Spleen (tissue), 11 donors: ENCODE measurements around the gene BACE2. TPM values are rescaled to one million over a fixed set of nuclear protein-coding genes. Genes with fewer than 3 reads are reported as not detected.
A peak's percentile ranks its signal among the peaks of the same experiment; 100 is the strongest.
"Not testable (repeated sequence)": the region's sequence is repeated elsewhere in the genome, so short reads cannot be mapped to it uniquely, and the experiment has no call there.

ENCODE experiments used
- DNase-seq: peaks from one replicate; pipeline ENCODE4 v3.0.0-alpha.2; 2020
- H3K27ac ChIP-seq, 8 donors: fragments of 200-600 bp; sonication (generic) in 7 of 8; 1 replicate in 4 of 8; 2 replicates in 4 of 8; pipeline versions ENCODE4 v1.5.0 to v1.8.0; 2016 to 2021; ENCODE audit warnings: inconsistent platforms in 4 of 8, mild to moderate bottlenecking in 4 of 8, moderate library complexity in 1 of 8
- H3K27me3 ChIP-seq, 7 donors: fragments of 200-600 bp; sonication (generic) in 6 of 7; replicated peaks in 1 of 7; 1 replicate in 4 of 7; 2 replicates in 3 of 7; pipeline versions ENCODE4 v1.5.0 to v1.8.0; 2016 to 2021; ENCODE audit warnings: inconsistent platforms in 3 of 7, mild to moderate bottlenecking in 1 of 7
- H3K36me3 ChIP-seq, 6 donors: fragments of 200-600 bp; sonication (generic) in 5 of 6; 1 replicate in 4 of 6; 2 replicates in 2 of 6; pipeline versions ENCODE4 v1.5.0 to v1.8.0; 2016 to 2021; ENCODE audit warnings: inconsistent platforms in 2 of 6
- H3K4me1 ChIP-seq, 6 donors: fragments of 200-600 bp; sonication (generic) in 5 of 6; 1 replicate in 3 of 6; 2 replicates in 3 of 6; pipeline versions ENCODE4 v1.5.0 to v1.8.0; 2016 to 2021; ENCODE audit warnings: inconsistent platforms in 3 of 6
- H3K4me3 ChIP-seq, 8 donors: fragments of 200-600 bp; sonication (generic) in 7 of 8; 1 replicate in 4 of 8; 2 replicates in 4 of 8; pipeline versions ENCODE4 v1.5.0 to v1.8.0; 2016 to 2021; ENCODE audit warnings: inconsistent platforms in 4 of 8, mild to moderate bottlenecking in 4 of 8, moderate library complexity in 2 of 8
- H3K9me3 ChIP-seq, 8 donors: fragments of 200-600 bp; sonication (generic) in 7 of 8; 1 replicate in 4 of 8; 2 replicates in 4 of 8; pipeline versions ENCODE4 v1.5.0 to v1.8.0; 2016 to 2021; ENCODE audit warnings: inconsistent platforms in 4 of 8
- POLR2A ChIP-seq, 3 donors: fragments of 450-650 bp; IDR thresholded peaks; one replicate each; pipeline ENCODE4 v1.5.1; 2017; ENCODE audit warnings: antibody characterized with exemption in 3 of 3, mild to moderate bottlenecking in 1 of 3
- POLR2AphosphoS5 ChIP-seq, 3 donors: sonication (generic); formaldehyde crosslinking; IDR thresholded peaks; one replicate each; pipeline ENCODE4 v1.5.1; 2017; ENCODE audit warnings: antibody characterized with exemption in 3 of 3
- WGBS, 5 donors: extraction: QIAGEN DNeasy Blood & Tissue Kit in 3 of 5; methylation state at CpG; one replicate each; pipeline versions ENCODE4 v1.1.5 to v1.1.7; 2013 to 2018; 5-methylcytosine and 5-hydroxymethylcytosine counted together
- intact Hi-C: fragments of 100-400 bp; cut with DNase I; formaldehyde crosslinking; loops from one replicate; pipeline ENCODE4 v1.15.0; 2023; ENCODE audit warnings: low total_unique reads
- polyA plus RNA-seq, 3 donors: library from polyadenylated mRNA; stranded (reverse); fragments of 200-250 nt; gene quantifications; one replicate each; pipeline ENCODE4 v1.2.1, GENCODE V29; 2013
- total RNA-seq, 7 donors: library from RNA; depleted of rRNA in 3 of 7; stranded (reverse); fragments of >200 nt in 3 of 7; fragmentation: NEBNext Ultra II Directional in 4 of 7; extraction: Animal tissue kit (Norgen Biotek cat#: 25700) in 4 of 7; gene quantifications; one replicate each; pipeline versions ENCODE4 v1.1.0 to v1.2.1, GENCODE V29; 2016 to 2021
- TF ChIP-seq, protein P1 (sequence below), 11 experiments: fragments of 200-600 bp in 7 of 11; fragments of 450-650 bp in 4 of 11; sonication (generic) in 4 of 11; IDR thresholded peaks in 8 of 11; conservative IDR thresholded peaks in 3 of 11; 1 replicate in 7 of 11; 2 replicates in 4 of 11; pipeline versions ENCODE4 v1.4.0 to v1.8.0; 2016 to 2021; ENCODE audit warnings: antibody characterized with exemption in 11 of 11, inconsistent platforms in 4 of 11, mild to moderate bottlenecking in 1 of 11
- donor health status: healthy with polysubstance abuse.
- donor health status: DM: no; HTN: no; CAD: no; lungs with moderate emphysema.
- donor health status: DM: no; HTN: no; CAD: no.
- donor health status: Bipolar disorder and iron deficiency.
- donor health status: healthy.
- donor health status: DM: no; HTN: no; CAD: no.
- donor health status: DM: yes; HTN: yes; CAD: no.

The BACE2 gene
- total and polyA plus RNA-seq, 10 donors: 19.4 to 54.7 (median 47.1) TPM

DNA sequence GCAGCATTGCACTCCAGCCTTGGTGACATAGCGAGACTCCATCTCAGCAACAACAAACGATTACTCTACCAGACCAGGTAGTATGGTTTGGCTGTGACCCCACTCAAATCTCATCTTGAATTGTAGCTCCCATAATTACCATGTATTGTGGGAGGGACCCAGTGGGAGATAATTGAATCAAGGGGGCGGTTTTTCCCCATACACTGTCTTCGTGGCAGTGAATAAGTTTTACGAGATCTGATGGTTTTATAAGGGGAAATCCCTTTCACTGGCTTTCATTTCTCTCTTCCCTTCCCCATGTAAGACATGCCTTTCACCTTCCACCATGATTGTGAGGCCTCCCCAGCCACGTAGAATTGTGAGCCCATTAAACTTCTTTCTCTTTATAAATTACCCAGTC, 66.0 kb downstream of the BACE2 start:
- WGBS, 5 donors: 63 to 79% (median 77%) methylated on average over 4 to 6 of the region's 6 CpGs
- H3K4me1 ChIP-seq: peaks cover 0 to 34% (median 8%) of the 10 kb centered on the region in 6 donors
- H3K27me3 ChIP-seq: no peaks in the 10 kb centered on the region
- peak overlapping the region in 1 of 8 donors; percentile 22 for H3K4me3 ChIP-seq
- TF ChIP-seq POLR2A (IDR thresholded peaks at IDR 0.05): no peak
- TF ChIP-seq POLR2AphosphoS5 (IDR thresholded peaks at IDR 0.05): no peak
- TF ChIP-seq, protein P1, sequence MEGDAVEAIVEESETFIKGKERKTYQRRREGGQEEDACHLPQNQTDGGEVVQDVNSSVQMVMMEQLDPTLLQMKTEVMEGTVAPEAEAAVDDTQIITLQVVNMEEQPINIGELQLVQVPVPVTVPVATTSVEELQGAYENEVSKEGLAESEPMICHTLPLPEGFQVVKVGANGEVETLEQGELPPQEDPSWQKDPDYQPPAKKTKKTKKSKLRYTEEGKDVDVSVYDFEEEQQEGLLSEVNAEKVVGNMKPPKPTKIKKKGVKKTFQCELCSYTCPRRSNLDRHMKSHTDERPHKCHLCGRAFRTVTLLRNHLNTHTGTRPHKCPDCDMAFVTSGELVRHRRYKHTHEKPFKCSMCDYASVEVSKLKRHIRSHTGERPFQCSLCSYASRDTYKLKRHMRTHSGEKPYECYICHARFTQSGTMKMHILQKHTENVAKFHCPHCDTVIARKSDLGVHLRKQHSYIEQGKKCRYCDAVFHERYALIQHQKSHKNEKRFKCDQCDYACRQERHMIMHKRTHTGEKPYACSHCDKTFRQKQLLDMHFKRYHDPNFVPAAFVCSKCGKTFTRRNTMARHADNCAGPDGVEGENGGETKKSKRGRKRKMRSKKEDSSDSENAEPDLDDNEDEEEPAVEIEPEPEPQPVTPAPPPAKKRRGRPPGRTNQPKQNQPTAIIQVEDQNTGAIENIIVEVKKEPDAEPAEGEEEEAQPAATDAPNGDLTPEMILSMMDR (IDR thresholded peaks at IDR 0.05 in 8 of 11, conservative IDR thresholded peaks at IDR 0.05 in 3 of 11): no peak
- intact Hi-C loops: no loop called here
- DNase-seq: no peak
- H3K9me3 ChIP-seq: no peaks in the 10 kb centered on the region
- H3K36me3 ChIP-seq: peaks cover 0 to 34% (median 15%) of the 10 kb centered on the region in 6 donors
- peak overlapping the region in 4 of 8 donors; percentile 6 to 53 (median 28) for H3K27ac ChIP-seq

DNA sequence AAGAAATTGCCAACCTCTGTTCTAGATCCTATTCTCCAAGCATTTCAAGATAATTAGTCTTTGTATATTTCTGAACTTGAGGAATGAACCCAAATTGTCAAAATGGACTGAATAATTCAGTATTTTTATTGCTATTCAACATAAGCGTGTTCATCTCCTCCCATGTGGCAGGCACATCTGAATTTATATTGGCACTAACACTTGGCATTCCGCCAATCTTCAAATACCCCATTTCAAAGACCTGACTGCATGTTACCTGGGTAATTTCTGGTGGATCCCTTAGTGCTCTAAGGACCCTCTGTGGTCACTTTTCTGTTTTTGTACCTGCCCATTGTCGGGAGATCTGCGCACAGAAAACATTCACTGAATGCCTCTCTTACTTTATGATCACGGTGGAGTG, 66.6 kb downstream of the BACE2 start:
- no peak for DNase-seq
- Histone ChIP-seq H3K4me1 (peaks cover 0 to 28% (median 6%) of the 10 kb centered on the region in 6 donors), H3K27ac (peak overlapping the region in 1 of 8 donors; percentile 53), H3K36me3 (peaks cover 0 to 39% (median 15%) of the 10 kb centered on the region in 6 donors), H3K4me3 (no peak overlapping the region), H3K9me3 (no peaks in the 10 kb centered on the region), H3K27me3 (no peaks in the 10 kb centered on the region)
- WGBS, 5 donors: 90 to 97% (median 92%) methylated on average over 5 of the region's 5 CpGs
- TF ChIP-seq, protein P1 (IDR thresholded peaks at IDR 0.05 in 8 of 11, conservative IDR thresholded peaks at IDR 0.05 in 3 of 11): no peak
- no peak for TF ChIP-seq POLR2A (IDR thresholded peaks at IDR 0.05)
- TF ChIP-seq POLR2AphosphoS5 (IDR thresholded peaks at IDR 0.05): no peak
- intact Hi-C loops: no loop called here

DNA sequence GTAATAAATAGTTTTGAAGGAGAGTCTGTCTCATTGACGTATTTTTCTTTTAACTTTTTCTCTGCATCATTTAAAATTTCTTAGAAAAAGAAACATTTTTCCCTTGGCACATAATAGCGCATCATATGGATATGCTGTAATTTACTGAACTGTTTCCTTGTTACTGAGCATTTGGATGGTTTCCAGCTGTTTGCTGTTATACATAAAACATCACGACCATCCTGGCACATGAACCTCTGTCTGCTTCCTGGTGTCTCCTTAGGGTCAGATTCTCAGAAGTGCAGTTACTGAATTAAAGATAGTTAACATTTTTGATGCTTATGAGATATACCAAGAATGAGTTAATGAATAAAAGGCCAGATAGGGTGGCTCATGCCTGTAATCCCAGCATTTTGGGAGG, 67.2 kb downstream of the BACE2 start:
- Histone ChIP-seq H3K36me3 (peaks cover 0 to 45% (median 17%) of the 10 kb centered on the region in 6 donors), H3K9me3 (no peaks in the 10 kb centered on the region), H3K27me3 (no peaks in the 10 kb centered on the region), H3K4me3 (no peak overlapping the region), H3K27ac (no peak overlapping the region), H3K4me1 (peaks cover 0 to 28% (median 6%) of the 10 kb centered on the region in 6 donors)
- intact Hi-C loops: no loop called here
- TF ChIP-seq POLR2A (IDR thresholded peaks at IDR 0.05): no peak
- TF ChIP-seq, protein P1 (IDR thresholded peaks at IDR 0.05 in 8 of 11, conservative IDR thresholded peaks at IDR 0.05 in 3 of 11): no peak
- no peak for DNase-seq
- 60 to 71% (median 64%) methylated on average over 3 of the region's 3 CpGs for WGBS, 5 donors

DNA sequence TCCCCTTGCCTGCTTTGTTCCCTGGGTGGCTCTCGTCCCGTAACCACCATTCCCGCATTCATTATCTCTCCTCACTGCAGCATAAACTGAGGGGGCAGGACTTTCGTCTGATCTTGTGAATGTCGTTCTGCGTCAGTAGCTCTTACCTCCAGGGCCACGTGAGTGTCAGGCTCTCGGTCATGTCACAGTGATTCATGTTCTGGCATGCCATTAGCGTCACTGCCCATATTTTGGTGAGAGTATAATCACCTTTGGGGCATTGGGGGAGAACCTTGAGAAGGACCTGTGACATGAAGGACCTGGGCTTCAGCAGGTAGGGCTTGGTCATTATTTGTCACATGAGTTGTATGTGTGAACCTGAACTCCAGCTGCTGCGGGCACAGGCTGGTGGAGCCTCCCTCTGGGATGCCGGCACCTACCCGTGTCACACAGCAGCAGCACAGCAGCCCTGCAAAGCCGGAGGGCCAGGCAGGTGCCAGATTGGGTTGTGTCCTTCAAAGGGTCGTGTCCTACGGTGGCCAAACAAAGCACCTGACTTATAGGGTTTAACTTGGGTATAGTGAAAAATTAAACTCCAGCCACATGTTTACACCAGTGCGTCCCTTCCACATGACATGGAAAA, 68.5 kb downstream of the BACE2 start:
- intact Hi-C loops: no loop called here
- H3K4me3 ChIP-seq: no peak overlapping the region
- no peak for DNase-seq

DNA sequence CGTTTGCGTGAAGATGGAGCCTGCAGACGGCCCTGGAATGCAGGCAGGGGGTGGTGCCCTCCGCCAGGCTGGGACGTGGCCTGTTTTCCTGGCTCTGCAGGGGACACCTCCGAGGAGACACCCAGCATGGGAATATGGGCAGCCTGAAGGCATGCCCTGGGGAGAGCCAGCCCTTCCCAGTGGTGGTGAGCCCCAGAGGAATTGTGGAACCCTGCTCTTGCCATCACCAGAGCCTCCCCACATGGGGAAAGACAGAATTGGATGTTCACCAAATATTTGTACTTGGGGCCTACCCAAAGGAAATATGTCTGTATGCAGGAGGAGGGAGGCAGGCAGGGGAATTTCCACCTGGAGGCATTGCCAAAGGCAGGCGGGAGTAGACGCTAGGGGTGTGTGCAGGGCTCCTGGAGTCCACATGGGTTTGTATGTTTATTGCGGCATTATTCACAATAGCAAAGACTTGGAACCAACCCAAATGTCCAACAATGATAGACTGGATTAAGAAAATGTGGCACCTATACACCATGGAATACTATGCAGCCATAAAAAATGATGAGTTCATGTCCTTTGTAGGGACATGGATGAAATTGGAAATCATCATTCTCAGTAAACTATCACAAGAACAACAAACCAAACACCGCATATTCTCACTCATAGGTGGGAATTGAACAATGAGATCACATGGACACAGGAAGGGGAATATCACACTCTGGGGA, 70.3 kb downstream of the BACE2 start:
- Histone ChIP-seq H3K36me3 (peaks cover 0 to 68% (median 25%) of the 10 kb centered on the region in 6 donors), H3K4me1 (peaks cover 0 to 18% (median 3%) of the 10 kb centered on the region in 6 donors)
- WGBS, 5 donors: 83 to 92% (median 91%) methylated on average over 9 to 10 of the region's 10 CpGs
- H3K9me3 ChIP-seq, DNase-seq, H3K4me3 ChIP-seq, intact Hi-C loops, H3K27me3 ChIP-seq, H3K27ac ChIP-seq: not testable (repeated sequence)

More for the DNA sequence above, 68.5 kb downstream of the BACE2 start:
- Histone ChIP-seq H3K4me1 (peaks cover 0 to 28% (median 6%) of the 10 kb centered on the region in 6 donors), H3K27me3 (no peaks in the 10 kb centered on the region), H3K27ac (no peak overlapping the region), H3K9me3 (no peaks in the 10 kb centered on the region), H3K36me3 (peaks cover 0 to 58% (median 22%) of the 10 kb centered on the region in 6 donors)
- no peak for TF ChIP-seq POLR2AphosphoS5 (IDR thresholded peaks at IDR 0.05)
- TF ChIP-seq, protein P1 (IDR thresholded peaks at IDR 0.05 in 8 of 11, conservative IDR thresholded peaks at IDR 0.05 in 3 of 11): no peak
- TF ChIP-seq POLR2A (IDR thresholded peaks at IDR 0.05): no peak
- 92 to 98% (median 93%) methylated on average over 14 to 16 of the region's 16 CpGs for WGBS, 5 donors
